IPS DF 4.7 (cell line): ENCODE results near the gene CNKSR3.
"Not testable (repeated sequence)": the region's sequence is repeated elsewhere in the genome, so short reads cannot be mapped to it uniquely, and the experiment has no call there.

Experiments used
- DNase-seq: peaks from one replicate; pipeline ENCODE4 v3.0.0-alpha.2; 2013; ENCODE audit warnings: low spot score; ENCODE audit errors: extremely low read depth

Gene CNKSR3

DNA sequence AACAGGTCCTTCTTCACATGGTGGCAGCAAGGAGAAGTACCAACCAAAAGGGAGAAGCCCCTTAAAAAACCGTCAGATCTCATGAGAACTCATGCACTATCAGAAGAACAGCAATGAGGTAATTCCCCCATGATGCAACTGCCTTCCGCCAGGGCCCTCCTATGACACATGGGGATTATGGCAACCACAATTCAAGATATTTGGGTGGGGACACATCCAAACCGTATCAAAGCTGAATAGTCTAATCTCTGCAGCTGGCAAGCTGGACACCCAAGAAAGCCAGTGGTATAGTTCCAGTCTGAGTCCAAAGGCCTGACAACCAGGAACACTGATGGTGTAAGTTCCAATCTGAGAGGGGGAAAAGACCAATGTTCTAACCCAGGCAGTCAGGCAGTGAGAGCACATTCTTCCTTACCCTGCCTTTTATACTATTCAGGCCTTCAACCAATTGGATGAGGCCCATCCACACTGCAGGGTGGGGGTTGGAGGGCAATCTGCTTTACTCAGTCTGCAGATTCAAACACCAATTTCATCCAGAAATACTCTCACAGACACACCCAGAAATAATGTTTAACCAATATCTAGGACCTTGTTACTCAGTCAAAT lies 17.9 kb upstream of the CNKSR3 start:
- DNase-seq = no peak

DNA sequence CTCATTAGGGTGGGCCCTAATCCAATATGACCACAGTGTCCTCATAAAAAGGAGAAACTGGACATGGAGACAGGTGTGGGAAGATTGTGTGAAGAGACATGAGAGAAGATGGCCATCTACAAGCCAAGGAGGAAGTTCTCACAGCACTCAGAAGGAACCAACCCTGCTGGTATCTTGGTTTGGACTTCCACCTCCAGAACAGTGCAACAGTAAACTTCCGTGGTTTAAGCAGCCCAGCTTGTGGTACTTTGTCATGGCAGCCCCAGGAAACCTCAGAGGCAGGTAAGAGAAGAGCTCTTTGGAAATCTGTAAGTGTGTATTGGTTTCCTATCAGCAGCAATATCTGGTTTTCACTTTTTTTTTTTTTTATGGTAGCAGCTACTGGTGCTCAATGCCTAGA lies 16.5 kb upstream of the CNKSR3 start:
- no peak for DNase-seq

DNA sequence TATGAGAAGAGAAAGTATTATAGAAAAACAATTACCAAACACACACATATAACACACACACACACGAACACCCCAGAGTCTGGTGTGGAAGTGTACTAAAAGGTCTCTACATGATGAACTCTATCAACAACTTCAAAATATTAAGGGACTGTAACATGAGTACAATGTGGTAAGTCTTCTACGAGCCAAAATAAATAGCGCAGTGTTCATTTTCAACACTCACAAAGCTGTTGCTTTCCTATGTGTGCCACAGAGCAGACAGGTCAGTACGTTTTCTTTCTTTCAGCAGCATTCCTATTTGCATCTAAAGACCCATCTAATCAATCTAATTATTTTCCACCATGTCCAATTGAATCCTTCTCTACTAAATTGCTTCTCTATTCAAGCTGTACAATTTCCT lies 12.1 kb upstream of the CNKSR3 start:
- no peak for DNase-seq

DNA sequence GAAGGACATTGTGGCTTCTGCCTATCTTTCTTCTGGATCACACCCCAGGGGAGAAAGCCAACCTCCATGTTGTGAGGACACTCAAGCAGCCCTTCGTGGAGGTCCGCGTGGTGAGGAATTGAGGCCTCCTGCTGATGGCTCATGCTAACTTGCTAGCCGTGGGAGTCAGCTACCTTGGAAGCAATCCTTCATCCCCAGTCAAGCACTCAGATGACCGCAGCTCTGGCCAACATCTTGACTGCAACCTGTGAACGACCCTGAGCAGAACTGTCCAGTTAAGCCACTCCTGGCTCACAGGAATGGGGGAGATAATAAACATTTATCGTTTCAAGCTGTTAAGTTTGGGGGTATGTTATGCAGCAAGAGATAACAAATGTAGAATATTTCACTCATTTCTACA lies 10.9 kb upstream of the CNKSR3 start:
- DNase-seq = no peak

DNA sequence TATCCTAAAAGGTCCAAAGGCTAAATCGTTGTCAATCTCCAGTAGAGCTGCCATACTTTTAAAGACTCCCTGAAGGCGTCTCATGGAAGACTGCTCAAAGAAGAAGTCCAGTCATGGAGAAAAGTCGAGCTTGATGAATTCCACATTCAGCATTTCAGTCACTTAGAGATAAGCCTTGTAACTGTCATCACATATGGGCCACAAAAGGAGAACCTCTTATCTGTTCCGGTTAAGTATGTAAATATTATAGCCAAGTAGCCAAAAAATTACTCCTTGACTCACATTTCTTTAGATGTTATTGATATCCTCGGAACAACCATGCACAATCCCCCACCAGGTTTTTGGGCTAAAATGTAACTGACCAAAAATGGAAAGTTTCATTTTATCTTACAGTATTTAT lies 9.8 kb upstream of the CNKSR3 start:
- no peak for DNase-seq

DNA sequence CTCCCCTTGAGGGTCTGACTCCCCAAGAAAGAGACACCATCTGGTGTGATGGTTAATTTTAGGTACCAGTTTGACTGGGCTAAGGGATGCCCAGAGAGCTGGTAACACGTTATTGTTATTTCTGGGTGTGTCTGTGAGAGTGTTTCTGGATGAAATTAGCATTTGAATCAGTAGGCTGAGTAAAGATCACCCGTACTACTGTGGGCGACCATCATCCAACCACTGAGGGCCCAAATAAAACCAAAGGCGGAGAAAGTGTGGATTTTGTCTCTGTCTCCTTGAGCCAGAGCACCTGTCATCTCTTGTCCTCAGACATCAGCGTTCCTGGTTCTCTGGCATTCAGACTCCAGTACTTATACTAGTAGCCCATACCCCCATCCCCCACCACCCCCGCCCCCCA lies 7.9 kb upstream of the CNKSR3 start:
- DNase-seq = no peak

DNA sequence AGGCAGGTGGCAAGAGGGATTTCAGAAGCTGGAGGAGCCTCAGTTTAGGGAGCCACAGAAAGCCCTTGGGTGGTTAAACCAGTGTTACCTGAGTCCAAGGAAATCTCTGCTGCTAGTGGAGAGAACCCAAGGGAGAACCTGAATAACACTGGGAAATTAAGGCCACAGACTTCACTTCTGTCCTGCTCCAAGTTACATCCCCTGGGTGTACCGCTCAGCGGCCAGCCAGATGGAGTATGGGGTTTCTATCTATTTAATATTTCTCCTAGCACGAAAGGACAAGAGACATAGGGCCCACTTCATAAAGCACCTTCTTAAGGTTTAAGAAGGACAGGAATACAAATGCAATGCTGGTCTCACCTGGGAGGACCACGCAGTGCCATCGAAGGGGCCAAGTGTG lies 5.8 kb upstream of the CNKSR3 start:
- DNase-seq = no peak

DNA sequence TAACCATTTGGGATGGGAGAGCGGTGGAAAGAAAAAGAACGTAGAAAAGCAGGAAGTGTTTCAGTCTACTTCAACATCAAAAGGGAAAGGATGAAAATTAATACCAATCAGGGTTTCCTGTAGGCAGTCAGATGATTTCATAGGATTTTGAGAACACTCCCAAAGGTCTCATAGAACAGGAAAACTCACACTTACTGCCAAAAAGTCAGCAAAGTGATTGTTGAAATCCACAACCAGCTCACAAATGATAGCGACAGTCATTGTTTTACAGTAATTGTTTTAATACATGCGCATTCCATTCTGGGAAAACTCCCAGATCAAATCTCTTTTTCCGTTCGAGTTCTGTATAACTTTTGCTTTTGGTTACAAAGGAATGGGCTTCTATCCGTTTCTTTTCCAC lies 5.3 kb upstream of the CNKSR3 start:
- DNase-seq = no peak

DNA sequence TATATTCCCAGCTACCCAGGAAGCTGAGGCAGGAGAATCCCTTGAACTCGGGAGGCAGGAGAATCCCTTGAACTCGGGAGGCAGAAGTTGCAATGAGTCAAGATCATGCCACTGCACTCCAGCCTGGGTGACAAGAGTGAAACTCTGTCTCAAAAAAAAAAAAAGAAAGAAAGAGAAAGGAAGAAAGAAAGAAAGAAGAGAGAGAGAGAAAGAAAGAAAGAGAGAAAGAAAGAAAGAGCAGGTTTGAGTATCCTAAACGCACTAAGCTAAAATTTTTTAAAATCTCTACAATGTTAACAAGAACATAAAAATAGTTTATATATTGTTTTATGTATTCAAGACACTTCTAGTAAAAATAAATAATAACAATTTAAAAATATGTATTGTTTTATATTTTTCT lies 4.6 kb upstream of the CNKSR3 start:
- not testable (repeated sequence) for DNase-seq

DNA sequence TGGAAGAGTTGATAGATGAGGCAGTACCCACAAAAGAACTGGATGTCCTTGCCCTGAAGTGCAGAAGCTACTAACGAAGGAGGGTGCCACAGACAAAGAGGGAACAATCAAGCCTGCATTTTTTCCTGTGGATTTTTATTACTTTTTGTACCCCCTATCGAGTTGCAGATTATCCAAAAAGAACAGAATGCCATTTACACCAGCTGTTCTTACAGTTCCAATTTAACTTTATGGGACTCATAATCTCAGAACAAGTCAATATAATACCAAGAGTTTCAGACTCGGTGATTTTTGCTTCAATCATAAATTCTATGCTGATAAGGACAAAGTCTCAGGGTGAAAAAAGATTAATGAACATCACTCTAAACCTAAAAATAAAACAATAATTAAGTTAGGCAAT lies 4.0 kb upstream of the CNKSR3 start:
- no peak for DNase-seq

DNA sequence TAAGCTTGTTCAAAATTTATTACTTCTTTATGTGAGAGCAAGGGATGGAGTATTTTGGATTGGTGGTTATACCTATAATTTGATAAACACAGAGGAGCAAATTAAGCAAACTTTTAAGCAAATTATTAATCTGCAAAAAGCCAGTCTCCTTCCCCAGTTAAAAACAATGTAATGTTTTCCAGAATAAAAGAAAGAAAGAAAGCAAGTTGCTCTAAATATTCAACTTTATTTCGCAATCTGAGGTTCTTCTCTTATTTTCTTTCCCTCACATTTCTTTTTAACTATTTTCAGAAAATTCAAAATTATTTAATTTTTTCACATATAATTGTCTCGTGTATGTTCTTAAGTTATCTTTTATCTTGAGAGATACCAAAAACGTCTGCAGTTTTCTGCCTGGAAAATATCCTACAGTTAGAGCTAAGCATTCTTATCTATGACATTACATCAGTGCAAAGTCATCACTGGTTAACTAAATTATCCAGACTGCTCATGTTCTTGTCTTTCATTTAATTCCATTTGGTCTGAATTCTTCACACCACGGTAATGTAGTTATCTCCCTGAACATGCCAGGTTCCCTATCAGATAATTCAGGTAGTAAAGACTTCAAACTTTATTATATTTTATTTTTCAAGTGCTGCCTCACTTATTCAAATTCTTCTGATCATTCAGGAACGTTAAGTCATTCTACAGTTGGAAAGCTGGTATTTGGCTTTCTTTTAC lies 3.3 kb upstream of the CNKSR3 start:
- DNase-seq = no peak

DNA sequence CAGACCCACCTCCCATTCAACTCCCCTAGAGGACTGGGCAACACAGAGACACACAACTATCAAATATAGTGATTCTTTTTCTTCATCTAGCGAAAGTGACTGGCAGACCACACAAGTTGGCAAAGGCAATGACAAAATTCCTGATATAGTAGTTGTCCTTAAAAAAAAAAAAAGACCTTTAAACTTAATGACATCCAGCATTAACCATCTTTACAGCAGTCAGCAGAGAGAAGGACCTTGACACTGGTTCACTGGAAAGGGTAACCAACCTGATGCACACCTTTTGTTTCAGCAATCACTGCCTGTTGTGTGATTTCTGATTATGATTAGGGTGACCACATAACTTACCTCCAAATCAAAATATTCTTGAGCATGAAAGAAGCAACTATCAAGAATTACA lies 1.7 kb upstream of the CNKSR3 start:
- no peak for DNase-seq

DNA sequence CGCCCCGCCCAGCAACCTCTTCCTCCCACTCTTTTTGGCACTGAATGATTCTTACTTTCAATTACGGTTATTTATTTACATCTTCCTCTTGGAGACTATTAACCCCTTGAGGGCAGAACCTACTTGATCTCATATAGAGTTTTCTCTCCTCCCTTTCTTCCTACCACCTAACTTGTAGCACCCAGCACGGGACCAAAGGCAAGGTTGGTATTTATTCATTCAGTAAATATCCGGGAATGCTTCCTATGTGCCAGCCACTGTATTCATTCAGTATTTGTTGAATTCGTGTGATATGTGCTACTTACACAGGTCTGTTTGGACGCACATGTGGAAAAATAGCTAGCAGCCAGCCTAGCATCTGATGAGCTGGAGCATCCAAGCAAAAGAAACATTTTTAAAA lies 1.3 kb upstream of the CNKSR3 start:
- DNase-seq = no peak

DNA sequence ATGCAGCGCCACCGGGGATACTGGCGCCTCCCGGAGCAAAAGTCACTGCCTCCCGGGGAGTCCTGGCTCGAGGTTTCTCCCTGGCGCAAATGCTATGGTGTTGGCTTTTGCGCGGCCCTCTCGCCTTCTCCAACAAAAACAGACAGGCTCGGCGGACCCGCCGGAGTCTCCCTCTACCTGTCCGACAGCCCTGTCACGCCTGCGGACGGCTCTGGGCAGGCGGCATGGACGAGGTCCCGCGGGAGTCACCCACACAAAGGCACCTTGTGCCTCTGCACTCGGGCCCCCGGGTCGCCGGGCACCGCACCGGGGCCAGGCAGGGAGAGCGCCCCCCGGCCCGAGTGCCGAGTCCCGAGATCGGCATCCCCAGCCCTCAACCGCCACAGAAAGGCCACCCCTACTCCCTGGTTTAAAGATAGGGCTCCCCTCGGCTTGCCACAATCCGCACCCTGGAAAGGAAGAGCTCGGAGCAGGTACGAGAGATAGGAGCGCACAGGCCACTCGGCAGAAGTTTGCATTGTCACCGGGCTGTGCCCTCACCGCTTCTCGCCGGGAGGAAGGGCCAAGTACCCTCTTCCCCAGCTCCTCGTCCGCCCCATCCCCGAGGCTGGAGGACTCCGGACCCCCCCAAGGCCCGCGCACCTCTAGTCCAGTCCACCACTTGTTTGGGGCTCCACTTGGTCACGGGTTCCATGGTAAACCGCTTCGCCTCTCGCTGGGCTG lies 903 bp downstream of the CNKSR3 start:
- no peak for DNase-seq

DNA sequence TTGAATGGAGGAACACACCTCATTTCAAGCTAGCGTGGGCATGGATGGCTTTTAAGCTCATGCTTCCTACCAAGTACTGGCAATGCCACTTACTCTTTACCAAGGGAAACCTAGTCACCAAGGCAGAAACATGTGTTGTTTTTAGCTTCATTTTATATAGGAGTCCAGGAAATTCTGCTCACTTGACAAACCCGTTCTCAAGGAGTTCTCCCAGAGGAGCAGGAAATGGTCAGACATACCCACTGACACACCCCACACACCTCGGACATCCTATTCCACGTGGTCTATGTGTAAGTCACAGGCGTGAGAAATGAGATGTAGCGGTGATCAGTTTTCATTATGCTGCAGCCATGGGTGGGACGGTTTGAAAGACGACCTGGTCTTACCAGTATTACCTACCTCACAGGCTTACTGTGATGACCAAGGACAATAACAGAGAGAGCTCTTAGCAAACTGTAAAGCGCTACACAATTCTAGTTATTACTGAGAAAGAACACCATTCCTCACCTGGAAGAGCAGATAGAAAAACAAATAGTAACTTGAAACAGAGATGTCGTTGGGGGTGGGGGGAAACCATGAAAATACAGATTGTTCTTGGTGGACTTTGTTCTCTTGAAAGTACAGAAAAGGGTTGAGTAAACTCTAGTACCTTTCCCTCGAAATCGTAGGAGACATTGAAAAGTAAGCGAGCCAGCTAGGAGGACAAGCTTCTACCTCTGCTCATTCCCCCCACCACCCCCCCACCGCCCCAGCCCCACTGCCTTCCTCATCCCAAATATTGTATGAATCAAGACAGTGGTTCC lies 1.7 kb downstream of the CNKSR3 start:
- DNase-seq = no peak

DNA sequence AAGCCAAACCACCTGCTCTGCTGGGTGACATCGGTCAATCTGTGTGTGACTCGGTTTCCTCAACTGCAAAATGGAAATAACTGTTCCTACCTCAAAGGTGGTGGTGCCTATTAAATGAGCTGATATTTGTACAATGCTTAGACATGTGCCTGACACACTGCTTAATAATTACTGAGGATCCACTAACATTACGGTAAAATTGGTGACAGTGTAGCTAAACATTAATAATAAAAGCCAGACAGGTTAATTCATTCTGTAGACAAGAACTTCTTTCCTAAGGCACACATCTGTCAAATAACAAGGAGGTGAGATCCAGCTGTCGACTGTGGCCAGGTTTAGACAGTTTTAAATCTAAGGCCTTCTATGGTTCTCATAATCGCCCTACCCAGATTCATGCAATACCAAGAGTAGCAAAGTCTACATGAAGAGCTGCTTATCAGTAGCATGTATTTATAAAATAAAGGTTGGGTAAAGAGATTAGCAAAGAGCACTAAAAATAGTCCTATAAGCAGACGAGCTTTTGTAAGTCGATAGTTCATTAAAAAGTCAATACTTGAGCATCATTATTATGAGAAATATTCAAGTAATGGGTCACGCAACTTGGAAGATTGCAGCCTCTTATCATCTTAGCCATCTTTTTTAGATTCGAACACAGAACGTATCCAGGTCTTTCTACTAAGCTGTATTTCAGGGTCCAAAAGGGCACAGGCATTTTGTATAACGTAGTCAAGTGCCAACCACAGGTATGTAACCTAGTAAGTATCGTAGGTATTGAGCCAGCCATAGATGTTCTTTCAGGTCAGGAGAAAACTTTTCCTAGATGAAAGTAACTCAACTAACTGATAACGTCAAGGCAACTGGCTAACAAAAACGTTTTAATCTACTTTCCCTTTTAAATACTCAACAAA lies 3.2 kb downstream of the CNKSR3 start:
- no peak for DNase-seq

DNA sequence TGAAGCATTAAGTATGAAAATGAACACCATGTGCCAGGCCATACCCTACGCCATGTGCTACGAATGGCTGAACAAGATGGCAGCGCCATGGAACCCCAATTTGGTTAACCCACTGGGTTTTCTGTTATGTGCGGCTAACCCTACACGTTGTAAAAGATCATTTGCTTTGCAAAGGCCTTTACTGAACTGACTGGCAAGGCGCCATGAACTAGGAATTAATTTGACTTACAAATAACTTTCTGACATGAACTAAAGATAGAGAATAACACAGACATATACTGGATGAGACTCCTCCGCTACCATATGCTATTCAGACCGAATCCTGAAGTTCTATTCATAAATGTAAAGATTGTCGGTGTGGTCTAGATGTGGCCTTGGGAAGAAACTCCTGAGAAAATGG lies 3.9 kb downstream of the CNKSR3 start:
- no peak for DNase-seq

DNA sequence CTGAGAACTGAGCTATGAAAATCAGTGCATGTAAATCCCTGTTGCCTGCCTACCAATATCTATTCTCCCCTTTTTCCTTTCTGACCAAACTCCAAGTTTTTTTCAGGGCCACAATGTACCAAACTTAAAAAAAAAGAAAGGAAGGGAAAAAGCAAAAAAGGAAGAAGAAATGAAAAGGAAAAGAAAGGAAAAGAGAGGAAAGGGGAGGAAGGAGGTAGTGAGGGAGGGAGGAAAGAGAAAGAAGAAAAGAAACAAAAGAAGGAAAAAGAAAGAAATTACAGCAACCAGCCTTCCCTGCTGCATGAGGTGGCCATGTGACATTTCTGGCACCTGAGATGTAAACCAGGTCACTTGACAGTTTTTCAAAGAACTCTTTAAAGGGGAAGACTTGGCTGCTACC lies 4.4 kb downstream of the CNKSR3 start:
- no peak for DNase-seq

DNA sequence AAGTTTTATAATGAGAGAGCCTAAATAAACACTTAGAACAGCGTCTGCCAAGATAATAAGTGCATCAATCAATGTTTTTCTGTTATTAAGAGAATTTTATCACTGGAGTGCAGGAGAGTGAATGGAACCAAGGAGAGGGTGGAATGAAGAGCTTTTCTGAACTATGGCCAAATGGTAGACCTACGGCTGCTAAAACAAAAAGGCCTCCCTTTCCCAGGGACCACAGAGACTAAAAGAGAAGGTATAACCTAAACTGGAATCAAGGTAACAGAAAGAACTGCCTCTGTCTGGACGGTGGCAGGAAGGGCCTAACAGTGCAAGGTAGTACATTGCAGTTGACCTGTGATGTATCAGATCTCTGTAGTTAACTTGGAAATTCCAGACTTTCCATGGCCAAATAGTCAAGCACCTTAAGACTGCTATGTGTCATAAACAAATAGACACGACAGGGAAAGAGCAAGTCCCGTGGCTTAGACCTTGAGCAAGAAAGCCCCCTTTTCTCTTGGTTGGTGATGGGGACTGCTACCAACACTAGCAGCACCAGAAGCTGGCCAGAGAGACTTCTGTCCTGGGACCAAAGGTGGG lies 5.5 kb downstream of the CNKSR3 start:
- DNase-seq = no peak

DNA sequence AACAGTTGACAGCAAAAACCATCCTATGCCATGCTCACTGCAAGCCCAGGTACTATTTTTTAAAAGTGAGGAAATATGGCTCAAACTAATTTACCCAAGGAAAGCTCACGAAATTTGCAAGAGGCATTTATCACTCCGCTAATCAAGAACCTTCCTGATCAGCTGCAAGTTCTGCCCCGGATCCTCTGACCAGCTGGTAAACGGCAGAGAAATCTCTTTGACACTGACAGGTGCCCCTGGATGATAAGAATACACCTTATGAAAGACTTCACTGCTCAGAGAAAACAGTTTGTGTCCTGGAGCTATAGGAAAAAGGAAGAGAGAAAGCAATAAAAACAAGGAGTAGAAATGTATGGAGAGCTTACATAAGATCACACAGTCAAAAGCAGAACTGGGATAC lies 6.4 kb downstream of the CNKSR3 start:
- DNase-seq = no peak

DNA sequence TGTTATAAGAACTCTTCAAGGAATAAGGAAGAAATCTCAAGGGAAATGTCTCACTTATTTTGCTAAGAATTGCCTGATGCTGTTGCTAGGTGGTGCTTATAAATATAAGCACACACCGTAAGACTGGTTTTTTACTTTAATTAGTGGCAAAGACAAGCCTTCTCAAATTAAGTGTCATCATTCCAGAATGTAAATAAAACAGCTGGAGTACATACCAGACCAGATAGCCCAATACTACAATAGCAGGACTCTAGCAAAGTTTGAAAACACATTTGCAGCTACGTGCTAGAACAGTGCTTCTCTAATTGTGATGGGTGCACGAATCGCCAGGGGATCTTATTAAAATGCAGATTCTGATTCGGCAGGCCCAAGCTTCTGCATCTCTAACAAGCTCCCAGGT lies 6.8 kb downstream of the CNKSR3 start:
- no peak for DNase-seq
